T-helper 9 cell (primary cell): ENCODE results near the gene POLR1B.
"Not testable (repeated sequence)": the region's sequence is repeated elsewhere in the genome, so short reads cannot be mapped to it uniquely, and the experiment has no call there.

Experiments
- DNase-seq: peaks from one replicate; pipeline ENCODE4 v3.0.0-alpha.2; 2020
- total RNA-seq, 2 donors: gene quantifications; one replicate each; lab custom pipeline; 2026; lab: John Stamatoyannopoulos, UW

POLR1B gene
- total RNA-seq, result 17.9 to 68.1 reads per million in 2 donors

GRCh38 chr2:112542123-112542983 is at the start of gene POLR1B:
Gene POLR1B, plus strand, starts transcription at chr2:112542465. Its CDS starts 30 bp downstream, at chr2:112542495.
- peak; percentile 58 for DNase-seq

- DNase-seq, result no peak
These were observed 49.2 kb upstream of the POLR1B start for GRCh38 chr2:112493048-112493447.

GRCh38 chr2:112493858-112494648 is 48.2 kb upstream of the POLR1B start:
- no peak for DNase-seq

- DNase-seq, result no peak
These were observed 47.4 kb upstream of the POLR1B start for GRCh38 chr2:112494828-112495227.

GRCh38 chr2:112495878-112496277 is 46.4 kb upstream of the POLR1B start:
- DNase-seq, result not testable (repeated sequence)

GRCh38 chr2:112500850-112501484 is 41.3 kb upstream of the POLR1B start:
- peak; percentile 13 for DNase-seq

GRCh38 chr2:112509239-112509998 is 32.8 kb upstream of the POLR1B start:
- not testable (repeated sequence) for DNase-seq

- no peak for DNase-seq
These were observed 25.5 kb upstream of the POLR1B start for GRCh38 chr2:112516801-112517200.

GRCh38 chr2:112518807-112519206 is 23.5 kb upstream of the POLR1B start:
- DNase-seq, result no peak

- no peak for DNase-seq
These were observed 22.8 kb upstream of the POLR1B start for GRCh38 chr2:112519506-112519905.

- DNase-seq, result no peak
These were observed 22.0 kb upstream of the POLR1B start for GRCh38 chr2:112520234-112520783.

- no peak for DNase-seq
These were observed 18.9 kb upstream of the POLR1B start for GRCh38 chr2:112523291-112523777.

GRCh38 chr2:112524276-112524675 is 18.0 kb upstream of the POLR1B start:
- DNase-seq, result not testable (repeated sequence)

- no peak for DNase-seq
These were observed 13.7 kb upstream of the POLR1B start for GRCh38 chr2:112528541-112528940.

- no peak for DNase-seq
These were observed 12.5 kb upstream of the POLR1B start for GRCh38 chr2:112529757-112530156.

GRCh38 chr2:112530728-112531127 is 11.5 kb upstream of the POLR1B start:
- DNase-seq, result no peak

- DNase-seq, result no peak
These were observed 7.4 kb upstream of the POLR1B start for GRCh38 chr2:112534826-112535225.

- not testable (repeated sequence) for DNase-seq
These were observed 5.6 kb upstream of the POLR1B start for GRCh38 chr2:112536665-112537064.

GRCh38 chr2:112539306-112539705 is 3.0 kb upstream of the POLR1B start:
- DNase-seq, result no peak

- no peak for DNase-seq
These were observed 1.4 kb upstream of the POLR1B start for GRCh38 chr2:112540906-112541305.

GRCh38 chr2:112541315-112542122 is 746 bp upstream of the POLR1B start:
- no peak for DNase-seq
